ENCODE data around the gene NOXO1. TPM values are rescaled to one million over a fixed set of nuclear protein-coding genes. Genes with fewer than 3 reads are reported as not detected.

Gene NOXO1
- total and polyA plus RNA-seq, 2 experiments from 2014 or later: 2.0 to 2.6 TPM

DNA sequence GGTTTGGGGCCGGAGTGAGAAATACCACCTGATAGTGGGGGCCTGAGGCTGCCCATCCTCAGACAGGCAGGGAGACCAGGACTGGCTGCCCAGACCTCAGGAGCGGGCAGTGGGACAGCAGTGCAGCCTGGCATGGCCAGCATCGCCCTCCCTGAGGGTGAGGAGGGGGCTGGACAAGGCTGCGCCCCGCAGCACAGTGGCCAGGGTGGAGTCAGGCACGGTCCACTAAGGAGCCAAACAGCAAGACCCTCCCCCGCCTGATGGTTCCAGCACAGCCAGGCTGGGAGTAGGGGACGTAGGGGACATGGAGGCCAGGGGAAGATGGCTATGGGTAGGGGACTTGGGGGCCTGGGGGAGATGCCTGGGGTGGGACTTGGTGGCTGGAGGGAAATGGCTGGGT lies 25.0 kb upstream of the NOXO1 start (continued):
- TF ChIP-seq STAT1 (IDR thresholded peaks at IDR 0.05; ENCODE audit: unreplicated experiment) (no peak), CREB1 (CRISPR knock-in tag; IDR thresholded peaks at IDR 0.05; ENCODE audit: low read depth) (no peak), JUNB (IDR thresholded peaks at IDR 0.05; ENCODE audit: unreplicated experiment) (no peak), EZH2phosphoT487 (IDR thresholded peaks at IDR 0.05; ENCODE audit: unreplicated experiment) (no peak)

DNA sequence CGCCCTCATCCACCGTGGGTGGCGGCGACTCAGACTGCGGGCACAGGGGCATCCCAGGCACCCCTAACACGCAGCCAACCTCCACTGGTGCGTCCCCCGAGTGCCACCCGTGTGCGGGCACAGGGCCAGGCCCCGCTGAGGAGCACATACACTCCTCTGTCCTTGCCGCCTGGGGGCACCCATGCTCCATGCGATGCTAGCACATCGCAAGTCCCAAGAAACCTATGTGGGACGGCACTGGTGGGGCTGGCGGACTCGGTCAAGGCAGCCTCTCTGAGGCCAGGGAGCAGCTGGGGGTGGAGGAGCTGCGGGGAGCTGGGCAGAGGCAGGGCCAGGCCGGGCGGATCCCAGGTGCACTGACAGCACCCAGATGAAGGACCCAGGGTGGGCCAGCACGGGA lies 24.4 kb upstream of the NOXO1 start:
- Histone ChIP-seq H3K4me1 (ENCODE audit: insufficient read depth) (peaks cover 22% of the 10 kb centered on the region), H3K27ac (ENCODE audit: low read depth) (no peak overlapping the region), H3K4me2 (no peak overlapping the region), H2AFZ (no peak overlapping the region), H3K27me3 (ENCODE audit: insufficient read depth) (no peaks in the 10 kb centered on the region), H3K9me2 (ENCODE audit: insufficient read depth) (no peaks in the 10 kb centered on the region), H3K36me3 (ENCODE audit: insufficient read depth) (no peaks in the 10 kb centered on the region), H3K4me3 (no peak overlapping the region), H3F3A (replicated peaks; ENCODE audit: low read depth) (peaks cover 33% of the 10 kb centered on the region; the same call in 1 of the 2 replicates), H3K79me2 (replicated peaks; ENCODE audit: insufficient read depth) (peaks cover 42% of the 10 kb centered on the region), H4K20me1 (replicated peaks; ENCODE audit: insufficient read depth) (peaks cover 36% of the 10 kb centered on the region)
- DNase-seq (ENCODE audit: low spot score) (peak; percentile 72), ATAC-seq (peak; percentile 11)
- TF ChIP-seq, protein P1, sequence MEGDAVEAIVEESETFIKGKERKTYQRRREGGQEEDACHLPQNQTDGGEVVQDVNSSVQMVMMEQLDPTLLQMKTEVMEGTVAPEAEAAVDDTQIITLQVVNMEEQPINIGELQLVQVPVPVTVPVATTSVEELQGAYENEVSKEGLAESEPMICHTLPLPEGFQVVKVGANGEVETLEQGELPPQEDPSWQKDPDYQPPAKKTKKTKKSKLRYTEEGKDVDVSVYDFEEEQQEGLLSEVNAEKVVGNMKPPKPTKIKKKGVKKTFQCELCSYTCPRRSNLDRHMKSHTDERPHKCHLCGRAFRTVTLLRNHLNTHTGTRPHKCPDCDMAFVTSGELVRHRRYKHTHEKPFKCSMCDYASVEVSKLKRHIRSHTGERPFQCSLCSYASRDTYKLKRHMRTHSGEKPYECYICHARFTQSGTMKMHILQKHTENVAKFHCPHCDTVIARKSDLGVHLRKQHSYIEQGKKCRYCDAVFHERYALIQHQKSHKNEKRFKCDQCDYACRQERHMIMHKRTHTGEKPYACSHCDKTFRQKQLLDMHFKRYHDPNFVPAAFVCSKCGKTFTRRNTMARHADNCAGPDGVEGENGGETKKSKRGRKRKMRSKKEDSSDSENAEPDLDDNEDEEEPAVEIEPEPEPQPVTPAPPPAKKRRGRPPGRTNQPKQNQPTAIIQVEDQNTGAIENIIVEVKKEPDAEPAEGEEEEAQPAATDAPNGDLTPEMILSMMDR (conservative IDR thresholded peaks at IDR 0.05; ENCODE audit: low read depth in 2 of 2): peak; percentile 46 to 71
- TF ChIP-seq STAT1 (IDR thresholded peaks at IDR 0.05; ENCODE audit: unreplicated experiment) (no peak), CREB1 (CRISPR knock-in tag; IDR thresholded peaks at IDR 0.05; ENCODE audit: low read depth) (no peak)
- H3K27me3 Mint-ChIP-seq (ENCODE audit: insufficient read depth, low read depth, poor library complexity): peaks cover 13% of the 10 kb centered on the region
- peaks cover 25% of the 10 kb centered on the region for H3K36me3 Mint-ChIP-seq (ENCODE audit: low read depth)
- H3K27ac Mint-ChIP-seq: no peak overlapping the region
- H3K4me3 Mint-ChIP-seq: no peak overlapping the region; the same call in 2 of the 3 replicates
- no peaks in the 10 kb centered on the region for H3K9me3 Mint-ChIP-seq
- H3K4me1 Mint-ChIP-seq: peaks cover 37% of the 10 kb centered on the region

DNA sequence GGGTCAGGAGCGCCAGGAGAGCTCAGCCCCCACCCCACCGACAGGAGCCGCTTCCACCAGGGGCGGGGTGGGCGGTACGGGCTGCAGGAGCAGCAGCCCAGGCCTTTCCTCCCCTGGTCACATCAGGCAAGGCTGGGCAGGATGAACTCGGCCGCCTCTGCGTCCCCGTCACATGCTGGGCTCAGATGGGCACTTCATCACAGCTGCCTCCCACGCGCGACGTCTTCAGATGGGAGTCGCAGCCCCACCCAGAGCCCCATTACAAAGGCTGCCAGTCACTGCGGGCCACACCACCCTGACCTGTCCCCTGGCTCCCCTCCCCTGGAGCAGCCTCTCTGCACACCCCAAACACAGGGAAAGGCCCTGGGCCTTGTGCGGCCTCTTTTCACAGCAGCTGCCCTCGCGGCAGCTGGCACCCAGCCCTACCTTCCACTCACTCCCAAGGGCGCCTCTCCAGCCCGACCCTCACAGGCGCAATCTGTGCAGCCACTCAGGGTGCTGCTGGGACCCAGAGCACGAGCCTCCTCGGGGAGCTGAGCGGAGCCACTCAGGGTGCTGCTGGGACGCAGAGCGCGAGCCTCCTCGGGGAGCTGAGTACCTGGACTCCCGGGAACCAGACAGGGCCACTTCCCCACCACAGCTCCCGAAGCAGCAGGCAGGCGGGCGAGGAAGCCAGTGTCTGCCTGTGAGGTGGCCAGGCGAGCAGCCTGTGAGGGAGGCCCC lies 23.7 kb upstream of the NOXO1 start:
- H3K4me3 Mint-ChIP-seq: no peak overlapping the region
- Histone ChIP-seq H2AFZ (no peak overlapping the region), H3K36me3 (ENCODE audit: insufficient read depth) (no peaks in the 10 kb centered on the region), H4K20me1 (replicated peaks; ENCODE audit: insufficient read depth) (peaks cover 38% of the 10 kb centered on the region), H3K4me3 (no peak overlapping the region), H3K79me2 (replicated peaks; ENCODE audit: insufficient read depth) (peaks cover 42% of the 10 kb centered on the region), H3K27ac (ENCODE audit: low read depth) (no peak overlapping the region), H3K27me3 (ENCODE audit: insufficient read depth) (no peaks in the 10 kb centered on the region), H3K4me1 (ENCODE audit: insufficient read depth) (peaks cover 18% of the 10 kb centered on the region), H3K4me2 (0 out of 2 replicates have a peak overlapping the region, but pooled peaks have one; percentile 69), H3F3A (replicated peaks; ENCODE audit: low read depth) (peaks cover 28% of the 10 kb centered on the region; the same call in 1 of the 2 replicates), H3K9me2 (ENCODE audit: insufficient read depth) (no peaks in the 10 kb centered on the region)
- TF ChIP-seq STAT1 (IDR thresholded peaks at IDR 0.05; ENCODE audit: unreplicated experiment) (no peak), POLR2AphosphoS5 (IDR thresholded peaks at IDR 0.05; ENCODE audit: low read depth) (no peak), ZNF331 (CRISPR knock-in tag; IDR thresholded peaks at IDR 0.05; ENCODE audit: low read depth) (no peak), EZH2 (IDR thresholded peaks at IDR 0.05; ENCODE audit: low read depth, unreplicated experiment) (no peak), JUNB (IDR thresholded peaks at IDR 0.05; ENCODE audit: unreplicated experiment) (no peak), NANOG (IDR thresholded peaks at IDR 0.05; ENCODE audit: borderline replicate concordance) (no peak), EZH2phosphoT487 (IDR thresholded peaks at IDR 0.05; ENCODE audit: unreplicated experiment) (no peak), ZNF114 (CRISPR knock-in tag; IDR thresholded peaks at IDR 0.05) (no peak)
- TF ChIP-seq, protein P2, sequence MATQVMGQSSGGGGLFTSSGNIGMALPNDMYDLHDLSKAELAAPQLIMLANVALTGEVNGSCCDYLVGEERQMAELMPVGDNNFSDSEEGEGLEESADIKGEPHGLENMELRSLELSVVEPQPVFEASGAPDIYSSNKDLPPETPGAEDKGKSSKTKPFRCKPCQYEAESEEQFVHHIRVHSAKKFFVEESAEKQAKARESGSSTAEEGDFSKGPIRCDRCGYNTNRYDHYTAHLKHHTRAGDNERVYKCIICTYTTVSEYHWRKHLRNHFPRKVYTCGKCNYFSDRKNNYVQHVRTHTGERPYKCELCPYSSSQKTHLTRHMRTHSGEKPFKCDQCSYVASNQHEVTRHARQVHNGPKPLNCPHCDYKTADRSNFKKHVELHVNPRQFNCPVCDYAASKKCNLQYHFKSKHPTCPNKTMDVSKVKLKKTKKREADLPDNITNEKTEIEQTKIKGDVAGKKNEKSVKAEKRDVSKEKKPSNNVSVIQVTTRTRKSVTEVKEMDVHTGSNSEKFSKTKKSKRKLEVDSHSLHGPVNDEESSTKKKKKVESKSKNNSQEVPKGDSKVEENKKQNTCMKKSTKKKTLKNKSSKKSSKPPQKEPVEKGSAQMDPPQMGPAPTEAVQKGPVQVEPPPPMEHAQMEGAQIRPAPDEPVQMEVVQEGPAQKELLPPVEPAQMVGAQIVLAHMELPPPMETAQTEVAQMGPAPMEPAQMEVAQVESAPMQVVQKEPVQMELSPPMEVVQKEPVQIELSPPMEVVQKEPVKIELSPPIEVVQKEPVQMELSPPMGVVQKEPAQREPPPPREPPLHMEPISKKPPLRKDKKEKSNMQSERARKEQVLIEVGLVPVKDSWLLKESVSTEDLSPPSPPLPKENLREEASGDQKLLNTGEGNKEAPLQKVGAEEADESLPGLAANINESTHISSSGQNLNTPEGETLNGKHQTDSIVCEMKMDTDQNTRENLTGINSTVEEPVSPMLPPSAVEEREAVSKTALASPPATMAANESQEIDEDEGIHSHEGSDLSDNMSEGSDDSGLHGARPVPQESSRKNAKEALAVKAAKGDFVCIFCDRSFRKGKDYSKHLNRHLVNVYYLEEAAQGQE (IDR thresholded peaks at IDR 0.05; ENCODE audit: unreplicated experiment): no peak
- TF ChIP-seq, protein P3, sequence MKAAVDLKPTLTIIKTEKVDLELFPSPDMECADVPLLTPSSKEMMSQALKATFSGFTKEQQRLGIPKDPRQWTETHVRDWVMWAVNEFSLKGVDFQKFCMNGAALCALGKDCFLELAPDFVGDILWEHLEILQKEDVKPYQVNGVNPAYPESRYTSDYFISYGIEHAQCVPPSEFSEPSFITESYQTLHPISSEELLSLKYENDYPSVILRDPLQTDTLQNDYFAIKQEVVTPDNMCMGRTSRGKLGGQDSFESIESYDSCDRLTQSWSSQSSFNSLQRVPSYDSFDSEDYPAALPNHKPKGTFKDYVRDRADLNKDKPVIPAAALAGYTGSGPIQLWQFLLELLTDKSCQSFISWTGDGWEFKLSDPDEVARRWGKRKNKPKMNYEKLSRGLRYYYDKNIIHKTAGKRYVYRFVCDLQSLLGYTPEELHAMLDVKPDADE (IDR thresholded peaks at IDR 0.05): no peak
- TF ChIP-seq, protein P1 (conservative IDR thresholded peaks at IDR 0.05; ENCODE audit: low read depth in 2 of 2): no peak
- peaks cover 29% of the 10 kb centered on the region for H3K36me3 Mint-ChIP-seq (ENCODE audit: low read depth)
- no peak overlapping the region for H3K27ac Mint-ChIP-seq
- no peak for DNase-seq (ENCODE audit: low spot score)
- no peak for ATAC-seq
- peaks cover 13% of the 10 kb centered on the region for H3K27me3 Mint-ChIP-seq (ENCODE audit: insufficient read depth, low read depth, poor library complexity)
- H3K9me3 Mint-ChIP-seq: no peaks in the 10 kb centered on the region
- peaks cover 32% of the 10 kb centered on the region for H3K4me1 Mint-ChIP-seq

Measured in GM23338 (cell line).